ENCODE data around the gene PM20D2. TPM values are rescaled to one million over a fixed set of nuclear protein-coding genes. Genes with fewer than 3 reads are reported as not detected.

Gene PM20D2
- total RNA-seq, 4 donors from 2014 or later = 15.1 to 28.2 (median 19.3) TPM

GRCh38 chr6:89187504-89187903 is 41.6 kb downstream of the PM20D2 start:
- H3K36me3 ChIP-seq = no peaks in the 10 kb centered on the region
- no peaks in the 10 kb centered on the region for H3K9me3 ChIP-seq
- H3K27ac ChIP-seq = no peak overlapping the region
- H3K27me3 ChIP-seq = no peaks in the 10 kb centered on the region
- H3K4me1 ChIP-seq = peaks cover 0 to 8% (median 0%) of the 10 kb centered on the region in 4 donors
- DNase-seq (ENCODE audit: low spot score in 2 of 2) = no peak
- WGBS, 2 donors = 87 to 92% methylated on average over 5 of the region's 5 CpGs
- no peak overlapping the region for H3K4me3 ChIP-seq
- TF ChIP-seq POLR2A (IDR thresholded peaks at IDR 0.05) (no peak), EP300 (IDR thresholded peaks at IDR 0.05) (no peak)
- TF ChIP-seq, protein P1, sequence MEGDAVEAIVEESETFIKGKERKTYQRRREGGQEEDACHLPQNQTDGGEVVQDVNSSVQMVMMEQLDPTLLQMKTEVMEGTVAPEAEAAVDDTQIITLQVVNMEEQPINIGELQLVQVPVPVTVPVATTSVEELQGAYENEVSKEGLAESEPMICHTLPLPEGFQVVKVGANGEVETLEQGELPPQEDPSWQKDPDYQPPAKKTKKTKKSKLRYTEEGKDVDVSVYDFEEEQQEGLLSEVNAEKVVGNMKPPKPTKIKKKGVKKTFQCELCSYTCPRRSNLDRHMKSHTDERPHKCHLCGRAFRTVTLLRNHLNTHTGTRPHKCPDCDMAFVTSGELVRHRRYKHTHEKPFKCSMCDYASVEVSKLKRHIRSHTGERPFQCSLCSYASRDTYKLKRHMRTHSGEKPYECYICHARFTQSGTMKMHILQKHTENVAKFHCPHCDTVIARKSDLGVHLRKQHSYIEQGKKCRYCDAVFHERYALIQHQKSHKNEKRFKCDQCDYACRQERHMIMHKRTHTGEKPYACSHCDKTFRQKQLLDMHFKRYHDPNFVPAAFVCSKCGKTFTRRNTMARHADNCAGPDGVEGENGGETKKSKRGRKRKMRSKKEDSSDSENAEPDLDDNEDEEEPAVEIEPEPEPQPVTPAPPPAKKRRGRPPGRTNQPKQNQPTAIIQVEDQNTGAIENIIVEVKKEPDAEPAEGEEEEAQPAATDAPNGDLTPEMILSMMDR (IDR thresholded peaks at IDR 0.05) = no peak

GRCh38 chr6:89190741-89191140 is 44.9 kb downstream of the PM20D2 start:
- Histone ChIP-seq H3K27me3 (no peaks in the 10 kb centered on the region), H3K4me3 (no peak overlapping the region), H3K9me3 (peaks cover 0 to 24% (median 4%) of the 10 kb centered on the region in 4 donors), H3K4me1 (peaks cover 0 to 8% (median 0%) of the 10 kb centered on the region in 4 donors), H3K27ac (no peak overlapping the region), H3K36me3 (no peaks in the 10 kb centered on the region)
- TF ChIP-seq, protein P1 (IDR thresholded peaks at IDR 0.05) = no peak
- no peak for TF ChIP-seq POLR2A (IDR thresholded peaks at IDR 0.05)
- TF ChIP-seq EP300 (IDR thresholded peaks at IDR 0.05) = no peak
- whole genome bisulfite sequencing, 2 donors = 29 to 35% methylated on average over 5 of the region's 5 CpGs
- DNase-seq (ENCODE audit: low spot score in 2 of 2) = no peak

- Histone ChIP-seq H3K27ac (no peak overlapping the region), H3K27me3 (no peaks in the 10 kb centered on the region), H3K4me1 (peaks cover 0 to 8% (median 0%) of the 10 kb centered on the region in 4 donors), H3K9me3 (peaks cover 0 to 25% (median 7%) of the 10 kb centered on the region in 4 donors), H3K36me3 (no peaks in the 10 kb centered on the region), H3K4me3 (no peak overlapping the region)
- no peak for DNase-seq (ENCODE audit: low spot score in 2 of 2)
- no peak for TF ChIP-seq POLR2A (IDR thresholded peaks at IDR 0.05)
- no peak for TF ChIP-seq EP300 (IDR thresholded peaks at IDR 0.05)
- TF ChIP-seq, protein P1 (IDR thresholded peaks at IDR 0.05) = no peak
- WGBS, 2 donors = 92 to 94% methylated on average over 1 of the region's 1 CpG
Observed at GRCh38 chr6:89194559-89194958, 48.7 kb downstream of the PM20D2 start.

DNA sequence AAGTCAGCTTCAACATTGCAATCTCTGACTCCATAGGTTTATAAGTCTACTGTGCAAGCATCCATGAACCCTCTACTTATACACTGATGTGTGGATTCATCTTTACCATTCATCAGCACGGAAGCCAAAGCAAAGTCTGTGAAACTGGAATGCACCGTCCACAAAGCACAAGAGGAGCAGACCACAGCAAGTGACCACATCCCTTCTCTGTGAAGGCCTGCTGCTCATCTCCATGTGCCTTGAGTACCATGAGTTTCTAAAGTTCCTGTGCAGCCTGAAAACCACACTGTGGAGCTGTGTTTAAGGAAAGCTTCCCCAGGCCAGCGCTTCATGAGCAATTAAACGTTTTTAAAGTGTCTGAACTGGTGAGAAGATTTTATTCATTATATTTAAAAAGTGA is 51.3 kb downstream of the PM20D2 start:
- peaks cover 0 to 25% (median 7%) of the 10 kb centered on the region in 4 donors for H3K9me3 ChIP-seq
- no peak overlapping the region for H3K4me3 ChIP-seq
- 63 to 80% methylated on average over 4 of the region's 4 CpGs for WGBS, 2 donors
- DNase-seq (ENCODE audit: low spot score in 2 of 2) = no peak
- no peak overlapping the region for H3K27ac ChIP-seq
- TF ChIP-seq EP300 (IDR thresholded peaks at IDR 0.05) (no peak), POLR2A (IDR thresholded peaks at IDR 0.05) (no peak)
- TF ChIP-seq, protein P1 (IDR thresholded peaks at IDR 0.05) = no peak
- no peaks in the 10 kb centered on the region for H3K27me3 ChIP-seq
- no peaks in the 10 kb centered on the region for H3K4me1 ChIP-seq
- H3K36me3 ChIP-seq = no peaks in the 10 kb centered on the region

DNA sequence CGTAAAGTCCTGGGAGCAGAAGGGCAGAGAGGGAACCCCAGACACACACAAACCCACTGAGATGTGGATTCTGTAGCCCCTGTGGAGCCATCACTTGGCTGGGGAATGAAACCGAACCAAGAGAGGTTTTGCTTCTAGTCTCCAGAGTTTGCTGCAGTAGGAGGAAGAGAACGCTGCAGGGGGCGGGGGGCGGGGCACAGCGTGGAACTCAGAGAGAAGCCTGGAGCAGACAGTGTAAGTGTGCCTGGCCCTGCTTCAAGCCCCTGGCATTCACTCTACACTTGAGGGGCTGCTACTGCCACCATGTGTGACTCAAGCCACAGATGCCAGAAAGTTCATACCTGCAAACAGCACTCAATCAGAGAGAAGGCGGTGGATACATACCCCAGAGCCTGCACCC is 52.4 kb downstream of the PM20D2 start:
- Histone ChIP-seq H3K27ac (no peak overlapping the region), H3K36me3 (no peaks in the 10 kb centered on the region), H3K9me3 (peaks cover 0 to 25% (median 7%) of the 10 kb centered on the region in 4 donors), H3K4me1 (no peaks in the 10 kb centered on the region), H3K4me3 (no peak overlapping the region), H3K27me3 (no peaks in the 10 kb centered on the region)
- WGBS, 2 donors = 71 to 74% methylated on average over 7 of the region's 7 CpGs
- DNase-seq (ENCODE audit: low spot score in 2 of 2) = no peak
- TF ChIP-seq, protein P1 (IDR thresholded peaks at IDR 0.05) = no peak
- no peak for TF ChIP-seq POLR2A (IDR thresholded peaks at IDR 0.05)
